ENCODE data around the gene OPRL1.

The OPRL1 gene

DNA sequence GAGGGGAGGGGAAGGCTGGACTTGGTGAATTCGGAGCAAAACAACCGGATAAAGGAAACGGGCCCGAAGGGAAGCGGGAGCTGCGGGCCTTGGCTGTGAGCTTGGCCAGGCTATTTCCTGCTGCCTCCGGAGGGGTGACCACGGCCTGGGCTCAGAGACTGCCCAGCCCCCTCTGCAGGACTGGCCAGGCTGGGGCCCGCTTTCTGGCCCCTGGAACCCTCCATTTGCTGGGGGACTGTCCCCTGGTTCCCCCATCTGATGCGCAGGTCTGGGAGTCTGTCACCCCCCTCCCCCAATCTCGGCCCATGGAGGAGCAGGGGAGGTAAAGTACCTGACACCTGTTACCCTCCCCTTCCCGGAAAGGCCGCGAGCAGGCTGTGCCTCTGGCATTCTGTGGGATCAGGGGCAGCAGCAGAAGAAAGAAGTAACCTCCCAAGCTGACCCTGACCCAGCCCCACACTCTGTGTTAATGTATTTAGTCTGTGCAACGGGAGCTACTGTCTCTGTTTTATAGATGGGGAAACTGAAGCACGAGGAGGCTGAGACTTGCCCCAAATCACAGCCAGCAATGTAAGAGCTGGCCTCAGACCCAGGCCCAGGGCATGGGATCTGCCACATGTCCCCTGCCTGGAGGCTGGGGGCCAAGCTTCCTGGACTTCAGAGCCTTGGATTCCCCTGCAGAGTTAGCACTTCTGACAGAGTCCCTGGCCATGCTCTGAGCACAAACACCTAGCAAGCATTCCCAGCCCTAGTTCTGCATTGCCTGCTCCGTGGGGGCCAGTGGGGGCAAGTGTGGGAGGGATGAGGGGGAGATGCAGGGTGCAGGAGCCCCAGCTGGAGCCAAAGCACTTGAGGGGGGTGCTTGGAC is 40.4 kb upstream of the OPRL1 start:
- Mint-ChIP-seq H3K9me3 (ENCODE audit: low read depth) (no peaks in the 10 kb centered on the region), H3K27me3 (no peaks in the 10 kb centered on the region), H3K36me3 (peaks cover 2% of the 10 kb centered on the region), H3K27ac (no peak overlapping the region), H3K4me1 (ENCODE audit: low read depth) (peaks cover 40% of the 10 kb centered on the region), H3K4me3 (peak overlapping the region; percentile 65)

DNA sequence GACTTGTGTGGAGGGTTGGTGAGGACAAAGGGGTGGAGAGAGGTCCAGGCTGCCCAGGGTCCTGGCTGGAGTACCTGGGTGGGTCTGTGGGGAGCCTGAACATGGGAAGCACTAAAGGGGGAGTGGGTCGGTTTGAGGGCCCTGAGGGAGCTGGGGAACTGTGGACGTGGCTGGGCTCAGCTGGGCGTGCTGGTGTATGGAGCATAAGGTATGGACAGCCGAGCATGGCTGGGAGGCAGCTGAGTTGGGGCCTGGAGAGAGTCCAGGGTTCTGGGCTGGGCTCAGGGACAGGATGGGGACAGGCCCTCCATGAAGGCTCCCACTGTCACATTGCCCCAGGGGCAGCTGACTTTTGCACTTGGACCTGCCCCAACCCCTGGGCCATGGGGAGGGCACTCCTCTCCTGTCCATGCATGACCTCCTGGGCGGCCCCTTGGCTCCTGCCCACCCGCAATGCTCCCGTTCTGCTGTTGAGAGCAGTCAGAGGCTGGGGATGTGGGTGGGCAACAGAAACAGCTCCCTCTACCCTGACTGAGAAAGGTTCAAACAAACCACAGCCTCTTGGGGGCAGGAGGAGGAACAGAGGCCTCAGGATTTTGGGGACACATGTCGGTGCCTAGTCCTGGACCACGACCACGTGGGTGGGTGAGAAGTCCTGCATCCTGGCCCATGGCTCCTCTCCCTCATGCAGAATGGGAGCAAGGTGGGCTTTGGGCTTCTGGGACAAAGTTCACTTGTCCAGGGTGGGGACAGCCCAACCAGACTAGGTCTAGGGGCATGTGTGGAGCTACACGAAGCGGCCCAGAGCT is 39.4 kb upstream of the OPRL1 start:
- Mint-ChIP-seq H3K27me3 (no peaks in the 10 kb centered on the region), H3K4me1 (ENCODE audit: low read depth) (peaks cover 34% of the 10 kb centered on the region), H3K36me3 (peaks cover under 1% of the 10 kb centered on the region), H3K9me3 (ENCODE audit: low read depth) (no peaks in the 10 kb centered on the region), H3K27ac (peak overlapping the region; percentile 79), H3K4me3 (peak overlapping the region; percentile 64)

DNA sequence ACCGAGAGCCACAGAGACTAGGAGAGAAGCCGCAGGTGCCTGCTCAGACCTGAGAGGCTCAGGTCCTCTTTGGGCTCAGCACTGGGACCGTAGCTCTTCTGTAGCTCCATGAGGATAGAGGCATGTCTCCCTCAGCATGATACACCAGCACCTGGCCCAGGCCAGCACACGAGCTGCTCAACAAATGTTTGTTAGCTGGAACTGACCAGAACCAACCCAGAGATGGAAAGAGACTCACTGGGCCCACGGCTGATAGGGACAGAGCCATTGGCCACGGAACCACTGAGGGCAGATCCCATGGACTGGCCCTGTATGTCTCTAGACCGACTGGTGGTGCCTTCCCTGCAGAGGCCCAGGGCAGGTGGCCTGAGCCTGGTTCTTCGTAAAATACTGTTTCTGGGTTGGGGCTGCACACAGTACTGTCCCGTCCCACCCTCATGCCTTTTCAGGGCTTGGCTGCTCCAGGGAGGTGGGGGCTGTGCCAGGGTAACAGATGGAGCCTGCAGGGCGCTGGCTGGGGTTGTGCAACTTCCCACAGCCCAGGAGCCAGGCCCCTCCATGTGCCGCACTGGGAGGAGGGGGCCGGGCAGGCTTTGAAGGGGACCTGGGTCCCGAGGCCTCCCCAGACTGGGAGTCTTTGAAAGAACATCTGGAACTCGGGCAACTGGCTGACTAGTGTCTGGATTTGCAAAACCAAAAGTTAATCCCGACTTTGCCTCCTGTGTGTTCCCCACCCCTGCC is 38.7 kb upstream of the OPRL1 start:
- Mint-ChIP-seq H3K9me3 (ENCODE audit: low read depth) (no peaks in the 10 kb centered on the region), H3K36me3 (no peaks in the 10 kb centered on the region), H3K4me1 (ENCODE audit: low read depth) (peaks cover 39% of the 10 kb centered on the region), H3K4me3 (peak overlapping the region; percentile 76), H3K27ac (peak overlapping the region; percentile 79), H3K27me3 (peaks cover 3% of the 10 kb centered on the region)

DNA sequence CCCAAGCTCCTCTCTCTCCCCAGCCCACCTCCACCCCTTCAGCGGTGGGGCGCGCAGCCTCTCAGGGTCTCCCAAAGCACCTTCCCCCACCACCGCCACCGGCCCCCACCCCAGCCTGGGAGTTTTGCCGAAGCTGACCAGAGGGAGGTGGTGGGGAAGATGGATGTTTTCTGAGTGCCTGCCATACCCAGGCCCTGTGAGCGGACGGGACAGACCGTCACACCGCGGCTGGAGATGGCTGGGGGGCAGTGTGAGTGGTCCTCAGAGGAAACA is 38.2 kb upstream of the OPRL1 start:
- H3K4me1 Mint-ChIP-seq (ENCODE audit: low read depth) = peaks cover 39% of the 10 kb centered on the region
- no peak overlapping the region for H3K27ac Mint-ChIP-seq
- H3K4me3 Mint-ChIP-seq = peak overlapping the region; percentile 76
- no peaks in the 10 kb centered on the region for H3K36me3 Mint-ChIP-seq
- H3K27me3 Mint-ChIP-seq = peaks cover 6% of the 10 kb centered on the region
- H3K9me3 Mint-ChIP-seq (ENCODE audit: low read depth) = no peaks in the 10 kb centered on the region

DNA sequence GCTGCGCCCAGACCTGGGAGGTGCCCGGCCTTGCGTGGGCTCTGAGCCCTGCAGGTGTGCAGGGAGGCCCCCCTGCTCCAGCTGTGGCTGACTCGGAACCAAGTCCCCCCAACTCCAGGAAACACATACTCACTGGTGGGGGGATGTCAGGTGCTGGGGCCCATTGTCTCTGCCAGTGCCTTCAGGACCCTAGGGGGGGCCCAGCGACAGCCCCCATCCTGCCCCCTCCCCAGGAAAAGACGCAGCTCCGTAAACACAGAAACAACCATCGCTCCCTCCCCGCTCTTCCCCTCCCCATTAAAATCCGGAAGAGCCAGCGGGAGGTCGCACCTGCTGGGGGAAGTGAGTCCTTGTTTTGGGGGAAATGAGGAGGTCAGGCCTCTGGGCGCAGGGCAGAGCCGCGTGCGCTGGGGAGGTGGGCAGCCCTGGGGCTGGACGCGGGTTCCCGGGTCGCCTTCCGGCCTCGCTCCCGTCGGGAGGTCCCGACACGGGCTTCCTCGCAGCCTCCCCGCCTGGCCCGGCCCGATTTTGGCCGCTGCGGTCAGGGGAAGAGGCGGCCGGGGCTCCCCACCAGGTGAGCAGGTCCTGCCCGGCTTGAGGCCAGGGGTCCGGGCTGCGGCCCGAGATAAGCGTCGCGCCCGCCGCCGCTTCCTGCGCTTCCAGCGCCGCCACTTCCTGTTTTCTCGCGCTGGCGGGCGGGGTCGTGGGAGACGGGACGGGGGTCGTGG is 37.7 kb upstream of the OPRL1 start:
- no peaks in the 10 kb centered on the region for H3K9me3 Mint-ChIP-seq (ENCODE audit: low read depth)
- peak overlapping the region; percentile 76 for H3K4me3 Mint-ChIP-seq
- H3K36me3 Mint-ChIP-seq = no peaks in the 10 kb centered on the region
- peak overlapping the region; percentile 90 for H3K27ac Mint-ChIP-seq
- peaks cover 38% of the 10 kb centered on the region for H3K4me1 Mint-ChIP-seq (ENCODE audit: low read depth)
- H3K27me3 Mint-ChIP-seq = peaks cover 6% of the 10 kb centered on the region

DNA sequence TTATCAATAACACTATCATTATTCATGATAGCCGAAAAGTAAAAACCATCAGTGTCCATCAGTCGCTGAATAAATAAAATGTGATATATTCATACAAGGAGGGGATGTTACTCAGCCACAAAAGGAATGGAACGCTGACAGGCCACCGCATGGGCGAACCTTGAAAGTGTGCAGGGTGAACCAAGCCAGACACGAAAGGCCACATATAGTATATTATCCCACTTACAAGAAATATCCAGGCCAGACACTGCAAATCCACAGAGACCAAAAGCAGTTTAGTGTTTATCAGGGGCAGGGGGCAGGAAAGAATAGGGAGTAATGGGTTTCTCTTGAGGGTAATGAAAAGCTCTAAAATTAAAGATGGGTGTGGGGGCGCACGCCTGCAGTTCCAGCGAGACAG is 36.1 kb upstream of the OPRL1 start:
- Mint-ChIP-seq H3K4me3 (peak overlapping the region; percentile 75), H3K9me3 (ENCODE audit: low read depth) (no peaks in the 10 kb centered on the region), H3K4me1 (ENCODE audit: low read depth) (peaks cover 35% of the 10 kb centered on the region), H3K27ac (no peak overlapping the region), H3K36me3 (no peaks in the 10 kb centered on the region), H3K27me3 (peaks cover 6% of the 10 kb centered on the region)

DNA sequence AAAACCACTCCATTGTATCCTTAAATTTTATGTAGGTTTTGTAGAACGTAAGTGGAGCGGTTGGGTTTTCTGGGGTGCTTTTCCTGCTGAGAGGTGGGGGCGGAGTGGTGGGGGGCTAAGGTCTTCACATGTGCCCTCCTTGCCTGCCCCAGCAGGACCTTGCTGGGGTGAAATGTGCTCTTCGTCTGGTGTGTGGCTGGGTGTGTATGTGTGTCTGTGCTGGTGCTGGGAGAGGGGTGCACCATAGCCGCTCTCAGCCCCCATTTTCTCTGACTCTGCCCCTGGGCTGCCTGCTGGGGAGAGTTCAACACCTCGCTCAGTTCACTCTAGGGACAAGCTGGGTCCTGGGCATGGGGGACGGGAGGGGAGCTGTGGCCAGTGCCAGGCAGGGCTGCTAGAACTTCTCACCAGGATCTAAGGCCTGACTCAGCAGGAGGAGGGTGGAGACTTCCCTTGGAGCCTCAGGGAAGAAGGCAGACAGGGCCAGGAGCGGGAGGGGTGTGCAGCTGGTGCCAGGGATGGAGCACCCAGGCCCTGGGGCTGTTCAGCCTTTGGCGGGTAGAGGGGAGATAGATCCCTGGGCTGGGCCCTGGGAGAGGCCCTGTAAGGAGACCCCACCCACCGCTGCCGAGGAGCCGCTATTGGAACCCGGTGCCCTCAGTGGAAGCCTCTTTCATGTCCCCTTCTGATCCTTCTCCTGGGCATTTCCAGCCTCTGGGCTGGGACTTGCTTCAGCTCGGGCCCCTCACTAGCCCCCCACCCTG is 35.2 kb upstream of the OPRL1 start:
- Mint-ChIP-seq H3K27ac (peak overlapping the region; percentile 50), H3K27me3 (peaks cover 6% of the 10 kb centered on the region), H3K9me3 (ENCODE audit: low read depth) (no peaks in the 10 kb centered on the region), H3K4me3 (peak overlapping the region; percentile 17), H3K36me3 (no peaks in the 10 kb centered on the region), H3K4me1 (ENCODE audit: low read depth) (peaks cover 34% of the 10 kb centered on the region)

DNA sequence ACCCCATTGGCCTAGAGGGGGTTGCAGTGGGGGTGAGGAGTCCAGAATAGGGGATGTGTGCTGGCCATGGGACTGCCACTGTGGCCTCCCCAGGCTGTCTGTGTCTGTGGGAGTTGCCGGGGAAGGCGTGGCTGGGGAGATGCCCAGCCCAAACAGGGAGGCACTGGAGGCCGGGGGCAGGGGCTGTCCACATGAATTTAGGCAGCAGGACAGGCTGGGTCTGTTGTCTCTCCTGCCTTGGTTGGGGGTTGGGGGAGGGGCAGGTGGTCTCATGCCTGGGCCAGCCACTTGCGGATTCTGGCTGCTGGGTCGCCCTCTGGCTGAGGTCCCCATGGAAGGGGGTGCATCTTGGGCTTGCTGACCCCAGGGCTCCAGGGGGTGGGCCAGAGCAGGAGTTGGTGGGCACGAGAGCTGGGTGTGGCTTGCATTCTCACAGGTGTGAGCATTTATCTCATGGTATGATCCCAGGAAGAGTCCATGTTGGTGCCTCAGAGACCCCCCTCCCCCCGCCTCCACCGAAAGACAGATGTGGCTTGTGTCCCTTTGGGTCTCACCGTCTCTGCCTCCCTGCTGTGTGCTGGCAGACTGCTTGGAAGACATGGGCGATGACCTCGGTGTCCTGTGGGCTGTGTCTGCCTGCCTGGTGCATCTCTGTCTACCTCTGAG is 34.4 kb upstream of the OPRL1 start:
- H3K27ac Mint-ChIP-seq = no peak overlapping the region
- H3K27me3 Mint-ChIP-seq = peaks cover 6% of the 10 kb centered on the region
- no peak overlapping the region for H3K4me3 Mint-ChIP-seq
- no peaks in the 10 kb centered on the region for H3K9me3 Mint-ChIP-seq (ENCODE audit: low read depth)
- no peaks in the 10 kb centered on the region for H3K36me3 Mint-ChIP-seq
- H3K4me1 Mint-ChIP-seq (ENCODE audit: low read depth) = peaks cover 28% of the 10 kb centered on the region

DNA sequence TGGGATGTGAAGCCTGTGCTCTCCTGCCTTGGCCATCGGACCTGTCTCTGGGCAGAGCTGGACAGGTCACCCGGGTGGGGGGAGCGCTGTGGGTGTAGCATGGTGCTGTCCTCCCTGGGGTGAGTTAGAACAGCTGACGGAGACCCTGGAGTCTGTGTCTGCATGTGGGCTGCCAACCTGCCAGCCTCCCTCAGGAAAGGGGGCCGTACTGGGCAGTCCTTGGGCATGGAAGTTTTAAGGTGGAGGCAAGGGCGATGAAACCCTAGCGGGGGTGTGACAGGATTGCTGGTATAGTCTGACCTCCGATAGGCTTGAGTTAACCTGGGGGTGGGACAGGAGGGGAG is 32.9 kb upstream of the OPRL1 start:
- Mint-ChIP-seq H3K9me3 (ENCODE audit: low read depth) (no peaks in the 10 kb centered on the region), H3K27me3 (peaks cover 8% of the 10 kb centered on the region), H3K4me1 (ENCODE audit: low read depth) (peaks cover 20% of the 10 kb centered on the region), H3K36me3 (no peaks in the 10 kb centered on the region), H3K4me3 (no peak overlapping the region), H3K27ac (no peak overlapping the region)

DNA sequence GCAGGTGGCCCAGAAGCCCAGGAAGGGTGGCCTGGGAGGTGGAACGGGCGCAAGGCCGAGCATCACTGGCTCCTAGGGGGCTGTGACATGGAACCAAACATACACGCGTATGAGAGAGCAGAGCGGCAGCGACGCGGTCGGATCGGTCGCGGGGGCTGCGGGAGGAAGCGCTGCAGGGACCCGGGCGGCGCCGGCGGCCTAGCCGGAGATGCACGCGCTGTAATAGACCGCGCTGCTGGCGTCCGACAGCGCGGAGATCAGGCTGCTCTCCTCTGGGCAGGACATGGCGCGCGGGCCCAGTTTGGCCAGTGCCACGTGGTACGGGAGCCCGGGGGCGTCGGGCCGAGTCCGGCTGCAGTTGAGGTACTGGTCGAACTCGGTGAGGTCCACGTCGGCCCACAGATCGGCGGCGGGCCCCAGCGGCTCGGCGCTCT is 31.9 kb upstream of the OPRL1 start:
- no peak overlapping the region for H3K27ac Mint-ChIP-seq
- H3K27me3 Mint-ChIP-seq = peaks cover 8% of the 10 kb centered on the region
- no peaks in the 10 kb centered on the region for H3K9me3 Mint-ChIP-seq (ENCODE audit: low read depth)
- no peaks in the 10 kb centered on the region for H3K36me3 Mint-ChIP-seq
- peaks cover 20% of the 10 kb centered on the region for H3K4me1 Mint-ChIP-seq (ENCODE audit: low read depth)
- no peak overlapping the region for H3K4me3 Mint-ChIP-seq

DNA sequence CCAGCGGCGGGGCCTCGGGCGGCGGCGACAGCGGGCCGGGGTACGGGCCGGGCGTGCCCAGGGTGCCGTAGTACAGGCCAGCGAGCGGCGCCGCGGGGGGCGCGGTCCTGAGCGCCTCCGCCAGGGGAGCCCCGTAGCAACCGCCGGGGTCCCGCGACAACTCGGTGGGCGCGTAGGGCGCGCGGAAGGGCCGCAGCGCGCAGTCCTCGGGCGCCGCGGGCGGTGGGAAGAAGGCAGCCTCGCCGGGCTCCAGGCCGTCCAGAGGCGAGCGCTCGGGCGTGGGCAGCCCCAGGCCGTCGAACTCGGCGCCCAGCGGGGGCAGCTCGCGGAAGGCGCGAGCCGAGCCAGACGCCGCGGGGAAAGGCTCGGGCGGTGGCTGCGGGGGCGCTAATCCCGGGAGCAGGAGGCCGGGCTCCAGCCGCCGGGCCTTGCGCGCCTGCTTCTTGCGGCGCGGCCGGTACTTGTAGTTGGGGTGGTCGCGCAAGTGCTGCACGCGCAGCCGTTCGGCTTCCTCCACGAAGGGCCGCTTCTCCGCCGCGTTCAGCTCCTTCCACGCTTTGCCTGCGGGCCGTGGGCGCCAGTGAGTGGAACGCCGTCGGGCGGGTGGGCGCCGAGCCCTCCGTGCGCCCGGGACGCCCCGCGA is 31.4 kb upstream of the OPRL1 start:
- H3K27me3 Mint-ChIP-seq = peaks cover 9% of the 10 kb centered on the region
- no peak overlapping the region for H3K4me3 Mint-ChIP-seq
- H3K4me1 Mint-ChIP-seq (ENCODE audit: low read depth) = peaks cover 19% of the 10 kb centered on the region
- no peak overlapping the region for H3K27ac Mint-ChIP-seq
- no peaks in the 10 kb centered on the region for H3K36me3 Mint-ChIP-seq
- H3K9me3 Mint-ChIP-seq (ENCODE audit: low read depth) = no peaks in the 10 kb centered on the region

DNA sequence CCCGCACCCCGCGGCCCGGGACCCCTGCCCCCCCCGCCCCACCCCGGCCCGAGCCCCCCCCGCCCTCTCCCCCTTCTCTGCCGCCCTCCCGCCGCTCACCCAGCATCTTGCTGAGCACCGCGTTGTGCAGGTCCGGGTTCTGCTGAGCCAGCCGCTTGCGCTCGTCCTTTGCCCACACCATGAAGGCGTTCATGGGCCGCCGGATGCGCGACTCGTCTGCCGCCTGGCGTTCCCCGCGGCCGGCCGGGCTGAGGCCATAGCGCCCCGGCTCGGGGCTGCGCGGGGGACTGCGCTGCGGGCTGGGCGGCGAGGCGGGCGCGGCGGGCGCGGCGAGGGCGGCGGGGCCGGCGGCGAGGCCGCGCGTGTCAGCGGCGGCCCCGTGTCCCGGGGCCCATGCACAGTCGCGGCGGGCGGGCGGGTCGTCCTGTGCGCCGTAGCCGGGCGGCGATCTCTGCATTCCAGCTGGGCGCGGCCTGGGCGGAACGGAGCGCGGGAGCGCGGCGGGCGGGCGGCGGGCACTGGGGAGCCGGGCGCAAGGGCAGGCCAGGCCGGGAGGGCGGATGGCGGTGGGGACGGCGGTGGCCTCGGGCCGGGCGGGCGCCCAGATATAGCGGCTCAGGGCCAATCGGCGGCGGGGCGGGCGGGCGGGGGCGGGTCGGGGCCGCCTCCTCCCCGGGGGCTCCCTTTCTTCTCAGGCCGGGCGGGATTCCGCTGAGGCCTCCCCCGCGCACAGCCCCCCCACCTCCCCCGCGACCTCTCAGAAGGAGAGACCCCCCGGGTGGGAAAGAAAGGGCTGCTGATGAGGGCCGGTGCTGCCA is 30.6 kb upstream of the OPRL1 start, which contains the start of gene SOX18:
Gene SOX18, minus strand, starts transcription at position 580 of the 818 bp plus-strand sequence. Its CDS starts 123 bp downstream, at position 457.
- peaks cover 14% of the 10 kb centered on the region for H3K4me1 Mint-ChIP-seq (ENCODE audit: low read depth)
- peaks cover 10% of the 10 kb centered on the region for H3K27me3 Mint-ChIP-seq
- no peaks in the 10 kb centered on the region for H3K9me3 Mint-ChIP-seq (ENCODE audit: low read depth)
- H3K27ac Mint-ChIP-seq = no peak within 1 kb of the TSS
- H3K36me3 Mint-ChIP-seq = no peaks in the 10 kb centered on the region
- peak within 1 kb of the TSS; percentile 56 for H3K4me3 Mint-ChIP-seq
